Smooth muscle cell (in vitro differentiated cells): ENCODE results near the gene MGAT4A. TPM values are rescaled to one million over a fixed set of nuclear protein-coding genes. Genes with fewer than 3 reads are reported as not detected.

Experiments used
- DNase-seq: peaks from one replicate; lab custom pipeline; 2025; ENCODE audit not compliant: unreplicated experiment; lab: John Stamatoyannopoulos, UW
- H2AFZ ChIP-seq: fragments of 200-600 bp; sonication (generic); 2 replicates; pipeline ENCODE4 v1.6.0; 2016; ENCODE audit warnings: antibody characterized with exemption, low read depth, mild to moderate bottlenecking
- H3F3A ChIP-seq: fragments of 200-600 bp; sonication (generic); 2 replicates; pipeline ENCODE4 v1.6.0; 2017; ENCODE audit warnings: antibody characterized with exemption, low read depth
- H3K27ac ChIP-seq: fragments of 200-600 bp; sonication (generic); 2 replicates; pipeline ENCODE4 v1.5.1; 2016; ENCODE audit warnings: low read depth, mild to moderate bottlenecking
- H3K27me3 ChIP-seq: fragments of 200-600 bp; sonication (generic); 2 replicates; pipeline ENCODE4 v1.6.1; 2016; ENCODE audit warnings: low read depth, mild to moderate bottlenecking
- H3K36me3 ChIP-seq: fragments of 200-600 bp; sonication (generic); 2 replicates; pipeline ENCODE4 v1.5.1; 2016; ENCODE audit warnings: low read depth
- H3K4me1 ChIP-seq: fragments of 200-600 bp; sonication (generic); 2 replicates; pipeline ENCODE4 v1.5.1; 2016; ENCODE audit warnings: low read depth
- H3K4me2 ChIP-seq: fragments of 200-600 bp; sonication (generic); 2 replicates; pipeline ENCODE4 v1.6.0; 2016; ENCODE audit warnings: mild to moderate bottlenecking
- H3K4me3 ChIP-seq: fragments of 200-600 bp; sonication (generic); 2 replicates; pipeline ENCODE4 v1.5.1; 2016; ENCODE audit warnings: mild to moderate bottlenecking
- H3K79me2 ChIP-seq: fragments of 200-600 bp; sonication (generic); 2 replicates; pipeline ENCODE4 v1.6.0; 2016; ENCODE audit warnings: low read depth, mild to moderate bottlenecking
- H3K9ac ChIP-seq: fragments of 200-600 bp; sonication (generic); 2 replicates; pipeline ENCODE4 v1.6.0; 2016; ENCODE audit warnings: low read depth
- H3K9me3 ChIP-seq: fragments of 200-600 bp; sonication (generic); replicated peaks from 2 replicates; pipeline ENCODE4 v1.5.1; 2016; ENCODE audit warnings: low read depth
- H4K20me1 ChIP-seq: fragments of 200-600 bp; sonication (generic); 2 replicates; pipeline ENCODE4 v1.6.0; 2016; ENCODE audit warnings: low read depth
- WGBS: methylation state at CpG from one replicate; pipeline ENCODE4 v1.1.7; 2016; ENCODE audit warnings: low lambda C conversion rate; 5-methylcytosine and 5-hydroxymethylcytosine counted together
- polyA plus RNA-seq: library from polyadenylated mRNA; unstranded; fragments of >200 nt; fragmentation: Nextera tagmentation; extraction: Ambion mirVana; gene quantifications from 2 replicates; pipeline ENCODE4 v1.2.1, GENCODE V29; 2016
- total RNA-seq: library from RNA; depleted of rRNA; stranded (reverse); fragments of >200 nt; gene quantifications from 2 replicates; pipeline ENCODE4 v1.2.3, GENCODE V29; 2014
- TF ChIP-seq, protein P1 (sequence below): fragments of 200-600 bp; sonication (generic); IDR thresholded peaks from 2 replicates; pipeline ENCODE4 v1.5.1; 2017; ENCODE audit warnings: borderline replicate concordance, mild to moderate bottlenecking, antibody characterized with exemption; ENCODE audit not compliant: insufficient read depth, poor library complexity, severe bottlenecking

MGAT4A gene
- total and polyA plus RNA-seq, 2 experiments from 2014 or later = 1.4 to 8.9 TPM

DNA sequence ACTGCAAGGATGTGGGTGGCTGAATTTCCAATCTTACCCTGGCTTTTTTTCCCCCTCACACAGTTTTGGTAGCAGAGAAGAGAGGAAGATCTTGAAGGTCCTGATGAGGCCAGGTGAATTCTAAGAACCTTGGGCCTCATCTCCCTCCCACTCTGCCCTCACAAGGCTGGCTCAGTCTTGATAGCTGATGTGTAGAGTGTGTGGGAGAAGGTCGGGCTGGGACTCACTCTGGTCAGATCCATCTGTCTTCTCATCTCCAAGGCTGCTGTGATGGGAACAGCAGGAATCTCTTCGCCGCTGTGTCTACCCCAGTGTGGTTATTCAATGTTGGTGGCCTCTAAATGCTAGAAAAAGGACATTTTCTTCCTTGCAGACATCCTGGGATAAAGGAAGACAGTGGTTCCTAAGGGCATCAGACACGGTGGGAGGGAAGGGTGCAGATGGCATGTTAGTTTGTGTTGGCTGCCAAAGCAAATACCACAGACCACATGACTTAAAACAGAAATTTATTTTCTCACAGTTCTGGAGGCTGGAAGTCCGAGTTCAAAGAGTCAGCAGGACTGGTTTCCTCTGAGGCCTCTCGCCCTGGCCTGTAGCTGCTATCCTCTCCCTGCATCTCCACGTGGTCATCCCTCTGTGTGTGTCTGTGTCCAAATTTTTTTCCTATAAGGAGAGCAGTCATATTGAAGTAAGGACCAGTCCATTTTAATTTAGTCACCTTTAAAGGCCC, 37.6 kb upstream of the MGAT4A start:
- H3K27me3 ChIP-seq = no peaks in the 10 kb centered on the region
- WGBS = 60% methylated on average over 7 of the region's 7 CpGs
- H2AFZ ChIP-seq = no peak overlapping the region
- DNase-seq = no peak
- no peaks in the 10 kb centered on the region for H3K4me1 ChIP-seq
- H3K27ac ChIP-seq = peak overlapping the region; percentile 51
- no peaks in the 10 kb centered on the region for H3K9me3 ChIP-seq
- TF ChIP-seq, protein P1, sequence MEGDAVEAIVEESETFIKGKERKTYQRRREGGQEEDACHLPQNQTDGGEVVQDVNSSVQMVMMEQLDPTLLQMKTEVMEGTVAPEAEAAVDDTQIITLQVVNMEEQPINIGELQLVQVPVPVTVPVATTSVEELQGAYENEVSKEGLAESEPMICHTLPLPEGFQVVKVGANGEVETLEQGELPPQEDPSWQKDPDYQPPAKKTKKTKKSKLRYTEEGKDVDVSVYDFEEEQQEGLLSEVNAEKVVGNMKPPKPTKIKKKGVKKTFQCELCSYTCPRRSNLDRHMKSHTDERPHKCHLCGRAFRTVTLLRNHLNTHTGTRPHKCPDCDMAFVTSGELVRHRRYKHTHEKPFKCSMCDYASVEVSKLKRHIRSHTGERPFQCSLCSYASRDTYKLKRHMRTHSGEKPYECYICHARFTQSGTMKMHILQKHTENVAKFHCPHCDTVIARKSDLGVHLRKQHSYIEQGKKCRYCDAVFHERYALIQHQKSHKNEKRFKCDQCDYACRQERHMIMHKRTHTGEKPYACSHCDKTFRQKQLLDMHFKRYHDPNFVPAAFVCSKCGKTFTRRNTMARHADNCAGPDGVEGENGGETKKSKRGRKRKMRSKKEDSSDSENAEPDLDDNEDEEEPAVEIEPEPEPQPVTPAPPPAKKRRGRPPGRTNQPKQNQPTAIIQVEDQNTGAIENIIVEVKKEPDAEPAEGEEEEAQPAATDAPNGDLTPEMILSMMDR = no peak
- H3K9ac ChIP-seq = no peak overlapping the region
- H3K4me3 ChIP-seq = no peak overlapping the region
- no peaks in the 10 kb centered on the region for H3K36me3 ChIP-seq
- H3F3A ChIP-seq = no peaks in the 10 kb centered on the region
- peak overlapping the region; percentile 41 for H3K4me2 ChIP-seq
- H4K20me1 ChIP-seq = no peaks in the 10 kb centered on the region
- H3K79me2 ChIP-seq = no peaks in the 10 kb centered on the region

DNA sequence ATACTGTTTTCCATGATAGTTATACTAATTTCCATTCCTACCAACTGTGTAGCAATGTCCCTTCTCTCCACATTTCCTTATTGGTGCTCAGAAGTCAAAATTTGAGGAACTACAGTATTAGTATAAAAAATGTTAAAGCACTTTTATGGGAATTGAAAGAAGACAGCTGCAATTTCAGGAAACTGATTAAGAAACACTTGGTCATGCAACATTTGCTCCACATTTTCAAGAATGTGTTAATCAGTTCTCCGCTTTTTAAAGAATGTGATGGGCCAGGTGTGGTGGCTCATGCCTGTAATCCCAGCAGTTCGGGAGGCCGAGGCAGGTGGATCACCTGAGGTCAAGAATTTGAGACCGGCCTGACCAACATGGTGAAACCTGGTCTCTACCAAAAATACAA, 33.6 kb upstream of the MGAT4A start:
- Histone ChIP-seq H3K79me2 (no peaks in the 10 kb centered on the region), H3K9me3 (no peaks in the 10 kb centered on the region), H3K4me2 (no peak overlapping the region), H3K27ac (no peak overlapping the region), H4K20me1 (no peaks in the 10 kb centered on the region), H3K36me3 (no peaks in the 10 kb centered on the region), H3K4me3 (no peak overlapping the region), H3K9ac (no peak overlapping the region), H2AFZ (no peak overlapping the region), H3K27me3 (no peaks in the 10 kb centered on the region), H3K4me1 (no peaks in the 10 kb centered on the region), H3F3A (no peaks in the 10 kb centered on the region)
- 94% methylated on average over 4 of the region's 4 CpGs for WGBS
- no peak for DNase-seq
- TF ChIP-seq, protein P1 = no peak

DNA sequence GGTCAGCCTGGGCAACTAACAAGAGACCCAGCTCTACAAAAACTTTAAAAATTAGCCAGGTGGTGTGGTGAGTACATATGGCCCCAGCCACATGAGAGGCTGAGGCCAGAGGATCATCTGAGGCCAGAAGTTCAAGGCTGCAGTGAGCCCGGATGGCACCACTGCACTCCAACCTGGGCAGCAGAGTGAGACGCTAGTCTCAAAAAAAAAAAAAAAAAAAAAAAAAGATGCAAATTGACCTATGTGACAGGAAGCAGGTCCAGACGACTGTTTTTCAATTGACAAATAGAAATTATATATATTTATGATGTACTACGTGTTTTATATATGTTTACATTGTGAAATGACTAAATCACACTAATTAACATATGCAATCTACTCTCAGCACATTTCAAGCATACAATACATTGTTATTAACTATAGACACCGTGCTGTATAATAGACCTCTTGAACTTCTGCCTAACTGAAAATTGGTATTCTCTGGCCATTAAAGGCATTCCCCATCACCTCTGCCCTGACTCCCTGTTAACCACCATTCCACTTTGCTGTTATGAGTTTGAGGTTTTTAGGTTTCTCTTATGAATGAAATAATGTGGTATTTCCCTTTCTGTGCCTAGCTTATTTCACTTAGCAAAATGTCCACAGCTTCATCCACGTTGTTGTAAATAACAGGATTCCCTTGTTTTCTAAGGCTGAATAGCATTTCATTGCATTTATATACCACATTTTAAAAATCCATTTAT, 32.4 kb upstream of the MGAT4A start:
- TF ChIP-seq, protein P1 = no peak
- Histone ChIP-seq H3K9ac (no peak overlapping the region), H3K4me3 (no peak overlapping the region), H3K4me2 (no peak overlapping the region), H3K4me1 (no peaks in the 10 kb centered on the region), H3F3A (no peaks in the 10 kb centered on the region), H3K79me2 (no peaks in the 10 kb centered on the region), H3K27me3 (no peaks in the 10 kb centered on the region), H3K9me3 (no peaks in the 10 kb centered on the region), H3K27ac (no peak overlapping the region), H3K36me3 (no peaks in the 10 kb centered on the region), H2AFZ (no peak overlapping the region), H4K20me1 (no peaks in the 10 kb centered on the region)
- WGBS = 84% methylated on average over 5 of the region's 6 CpGs
- no peak for DNase-seq

DNA sequence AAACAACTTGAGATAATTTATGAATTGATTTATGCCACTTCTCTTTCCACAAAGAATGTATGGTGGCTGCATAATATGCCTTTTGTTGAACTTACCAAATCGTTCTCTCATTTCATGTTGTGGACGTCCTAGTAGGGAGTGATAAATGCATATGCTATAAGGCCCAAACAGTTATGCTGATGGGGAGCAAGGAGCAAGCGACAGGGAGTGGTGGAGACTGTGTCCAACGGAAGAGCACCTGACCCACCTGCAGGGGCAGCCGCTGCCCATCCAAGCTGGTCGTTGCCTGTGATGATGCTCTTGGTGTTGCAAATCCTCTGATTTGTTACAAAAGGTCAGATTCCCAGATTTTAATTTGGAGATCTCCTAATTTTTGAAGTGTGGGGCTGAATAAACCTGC, 31.0 kb upstream of the MGAT4A start:
- H3K79me2 ChIP-seq = no peaks in the 10 kb centered on the region
- H3K4me1 ChIP-seq = no peaks in the 10 kb centered on the region
- H3K27ac ChIP-seq = no peak overlapping the region
- H3K4me3 ChIP-seq = no peak overlapping the region
- no peaks in the 10 kb centered on the region for H3F3A ChIP-seq
- H3K9me3 ChIP-seq = no peaks in the 10 kb centered on the region
- TF ChIP-seq, protein P1 = no peak
- no peak for DNase-seq
- no peak overlapping the region for H2AFZ ChIP-seq
- no peak overlapping the region for H3K4me2 ChIP-seq
- H3K9ac ChIP-seq = no peak overlapping the region
- no peaks in the 10 kb centered on the region for H3K27me3 ChIP-seq
- H4K20me1 ChIP-seq = no peaks in the 10 kb centered on the region
- WGBS = 88% methylated on average over 6 of the region's 6 CpGs
- no peaks in the 10 kb centered on the region for H3K36me3 ChIP-seq
